ENCODE results near the gene DCLRE1B.
"Not testable (repeated sequence)": the region's sequence is repeated elsewhere in the genome, so short reads cannot be mapped to it uniquely, and the experiment has no call there.

DCLRE1B gene

GRCh38 chr1:113948151-113948550 is 43.0 kb downstream of the DCLRE1B start:
- DNase-seq, result not testable (repeated sequence)

- DNase-seq, result no peak
These were observed 43.9 kb downstream of the DCLRE1B start for GRCh38 chr1:113949007-113949406.

GRCh38 chr1:113950908-113951307 is 45.8 kb downstream of the DCLRE1B start:
- DNase-seq, result no peak

GRCh38 chr1:113951719-113952118 is 46.6 kb downstream of the DCLRE1B start:
- DNase-seq, result no peak

GRCh38 chr1:113957984-113958383 is 52.9 kb downstream of the DCLRE1B start:
- no peak for DNase-seq

GRCh38 chr1:113958691-113959090 is 53.6 kb downstream of the DCLRE1B start:
- no peak for DNase-seq

GRCh38 chr1:113963281-113963906 is 58.3 kb downstream of the DCLRE1B start:
- DNase-seq, result no peak
